Immature natural killer cell (primary cell): ENCODE data around the gene HLA-A. TPM values are rescaled to one million over a fixed set of nuclear protein-coding genes. Genes with fewer than 3 reads are reported as not detected.
A peak's percentile ranks its signal among the peaks of the same experiment; 100 is the strongest.

ENCODE experiments used
- DNase-seq, 3 donors: peaks; one replicate each; pipeline ENCODE4 v3.0.0; 2022; ENCODE audit warnings: mixed read lengths in 1 of 3
- H3K27ac Mint-ChIP-seq, 6 donors: one replicate each; pipeline ENCODE4 v1.8.0; 2020; ENCODE audit warnings: mixed read lengths in 6 of 6, mild to moderate bottlenecking in 5 of 6, inconsistent platforms in 4 of 6, moderate library complexity in 3 of 6
- H3K27me3 Mint-ChIP-seq, 3 donors: one replicate each; pipeline ENCODE4 v1.8.0; 2020 to 2021; ENCODE audit warnings: low read depth in 3 of 3, mild to moderate bottlenecking in 3 of 3, mixed read lengths in 3 of 3, moderate library complexity in 3 of 3, inconsistent platforms in 1 of 3
- H3K36me3 Mint-ChIP-seq, 3 donors: one replicate each; pipeline ENCODE4 v1.8.0; 2020; ENCODE audit warnings: mixed read lengths in 3 of 3, inconsistent platforms in 2 of 3, mild to moderate bottlenecking in 2 of 3
- H3K4me1 Mint-ChIP-seq, 2 donors: one replicate each; pipeline ENCODE4 v1.8.0; 2020; ENCODE audit warnings: inconsistent platforms in 2 of 2, mild to moderate bottlenecking in 2 of 2, mixed read lengths in 2 of 2, moderate library complexity in 1 of 2
- H3K4me3 Mint-ChIP-seq, 5 donors: one replicate each; pipeline ENCODE4 v1.8.0; 2020; ENCODE audit warnings: mild to moderate bottlenecking in 5 of 5, mixed read lengths in 5 of 5, inconsistent platforms in 3 of 5, moderate library complexity in 3 of 5
- H3K9me3 Mint-ChIP-seq, 6 donors: one replicate each; pipeline ENCODE4 v1.8.0; 2020; ENCODE audit warnings: mild to moderate bottlenecking in 6 of 6, mixed read lengths in 6 of 6, inconsistent platforms in 4 of 6, moderate library complexity in 3 of 6
- polyA plus RNA-seq, 3 donors: library from polyadenylated mRNA; unstranded; fragments of 300-500 nt; fragmentation: Illumina TruSeq; gene quantifications; one replicate each; pipeline ENCODE4 v1.2.3, GENCODE V29; 2021

Gene HLA-A
- polyA plus RNA-seq = 1,000 to 10,000 TPM; 2,780 to 4,438 (median 4,182) TPM

DNA sequence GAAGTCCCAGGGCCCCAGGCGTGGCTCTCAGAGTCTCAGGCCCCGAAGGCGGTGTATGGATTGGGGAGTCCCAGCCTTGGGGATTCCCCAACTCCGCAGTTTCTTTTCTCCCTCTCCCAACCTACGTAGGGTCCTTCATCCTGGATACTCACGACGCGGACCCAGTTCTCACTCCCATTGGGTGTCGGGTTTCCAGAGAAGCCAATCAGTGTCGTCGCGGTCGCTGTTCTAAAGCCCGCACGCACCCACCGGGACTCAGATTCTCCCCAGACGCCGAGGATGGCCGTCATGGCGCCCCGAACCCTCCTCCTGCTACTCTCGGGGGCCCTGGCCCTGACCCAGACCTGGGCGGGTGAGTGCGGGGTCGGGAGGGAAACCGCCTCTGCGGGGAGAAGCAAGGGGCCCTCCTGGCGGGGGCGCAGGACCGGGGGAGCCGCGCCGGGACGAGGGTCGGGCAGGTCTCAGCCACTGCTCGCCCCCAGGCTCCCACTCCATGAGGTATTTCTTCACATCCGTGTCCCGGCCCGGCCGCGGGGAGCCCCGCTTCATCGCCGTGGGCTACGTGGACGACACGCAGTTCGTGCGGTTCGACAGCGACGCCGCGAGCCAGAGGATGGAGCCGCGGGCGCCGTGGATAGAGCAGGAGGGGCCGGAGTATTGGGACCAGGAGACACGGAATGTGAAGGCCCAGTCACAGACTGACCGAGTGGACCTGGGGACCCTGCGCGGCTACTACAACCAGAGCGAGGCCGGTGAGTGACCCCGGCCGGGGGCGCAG lies at the start of gene HLA-A:
Gene HLA-A (plus strand): TSS at position 258 of the 778 bp plus-strand sequence. CDS start 22 bp downstream, at position 280.
- Mint-ChIP-seq H3K27me3 (peaks cover 45 to 53% (median 53%) of the 10 kb centered on the region in 3 donors), H3K36me3 (peaks cover 32 to 43% (median 41%) of the 10 kb centered on the region in 3 donors), H3K27ac (peak within 1 kb of the TSS; percentile 96 to 100 (median 100)), H3K4me1 (peaks cover 66 to 67% of the 10 kb centered on the region in 2 donors), H3K4me3 (peak within 1 kb of the TSS; percentile 85 to 100 (median 97)), H3K9me3 (peaks cover 0 to 2% (median 0%) of the 10 kb centered on the region in 6 donors)
- peak; percentile 94 to 96 (median 94) for DNase-seq

- peak overlapping the region in 1 of 5 donors; percentile 54 for H3K4me3 Mint-ChIP-seq
- H3K27ac Mint-ChIP-seq = peak overlapping the region in 2 of 6 donors; percentile 34 to 75
- H3K9me3 Mint-ChIP-seq = no peaks in the 10 kb centered on the region
- no peak for DNase-seq
- peaks cover 0 to 6% (median 2%) of the 10 kb centered on the region in 3 donors for H3K27me3 Mint-ChIP-seq
- no peaks in the 10 kb centered on the region for H3K36me3 Mint-ChIP-seq
- H3K4me1 Mint-ChIP-seq = peaks cover 6 to 8% of the 10 kb centered on the region in 2 donors
Measured at GRCh38 chr6:29892696-29893095, 49.6 kb upstream of the HLA-A start.

- H3K27me3 Mint-ChIP-seq = no peaks in the 10 kb centered on the region
- no peaks in the 10 kb centered on the region for H3K9me3 Mint-ChIP-seq
- H3K27ac Mint-ChIP-seq = no peak overlapping the region
- H3K36me3 Mint-ChIP-seq = no peaks in the 10 kb centered on the region
- no peak for DNase-seq
- H3K4me3 Mint-ChIP-seq = no peak overlapping the region
- no peaks in the 10 kb centered on the region for H3K4me1 Mint-ChIP-seq
Measured at GRCh38 chr6:29899281-29899680, 43.1 kb upstream of the HLA-A start.

DNA sequence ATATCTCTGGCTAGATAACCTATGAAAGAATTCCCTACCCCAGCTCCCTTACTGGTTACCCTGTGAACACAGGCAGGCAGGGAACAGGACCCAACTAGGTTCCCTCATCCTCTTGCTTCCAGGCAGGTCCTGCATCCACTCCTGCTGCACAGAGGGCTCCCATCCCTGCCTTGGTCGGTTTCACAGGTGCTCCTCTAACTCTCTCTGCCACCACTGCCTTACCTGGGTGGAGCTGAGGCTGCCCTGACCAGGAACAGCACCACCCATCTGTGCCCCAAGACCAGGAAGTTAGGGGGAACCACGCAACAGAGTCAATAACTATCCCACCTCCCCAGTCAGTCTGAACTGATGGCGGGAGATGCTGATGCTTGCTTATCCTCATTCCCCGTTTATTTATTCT lies 37.0 kb upstream of the HLA-A start:
- Mint-ChIP-seq H3K4me3 (no peak overlapping the region), H3K36me3 (no peaks in the 10 kb centered on the region), H3K27me3 (peaks cover 0 to 2% (median 0%) of the 10 kb centered on the region in 3 donors), H3K4me1 (no peaks in the 10 kb centered on the region), H3K9me3 (no peaks in the 10 kb centered on the region), H3K27ac (no peak overlapping the region)
- no peak for DNase-seq

- H3K4me1 Mint-ChIP-seq = no peaks in the 10 kb centered on the region
- no peaks in the 10 kb centered on the region for H3K9me3 Mint-ChIP-seq
- no peak overlapping the region for H3K4me3 Mint-ChIP-seq
- H3K27ac Mint-ChIP-seq = no peak overlapping the region
- no peak for DNase-seq
- H3K36me3 Mint-ChIP-seq = peaks cover 0 to 4% (median 0%) of the 10 kb centered on the region in 3 donors
- peaks cover 0 to 7% (median 2%) of the 10 kb centered on the region in 3 donors for H3K27me3 Mint-ChIP-seq
Measured at GRCh38 chr6:29907637-29908340, 34.5 kb upstream of the HLA-A start.

GRCh38 chr6:29908341-29908662 lies 34.0 kb upstream of the HLA-A start:
- Mint-ChIP-seq H3K27ac (no peak overlapping the region), H3K4me1 (no peaks in the 10 kb centered on the region), H3K27me3 (peaks cover 0 to 7% (median 2%) of the 10 kb centered on the region in 3 donors), H3K36me3 (peaks cover 0 to 4% (median 0%) of the 10 kb centered on the region in 3 donors), H3K4me3 (no peak overlapping the region), H3K9me3 (no peaks in the 10 kb centered on the region)
- no peak for DNase-seq

- Mint-ChIP-seq H3K9me3 (no peaks in the 10 kb centered on the region), H3K36me3 (peaks cover 0 to 4% (median 0%) of the 10 kb centered on the region in 3 donors), H3K4me1 (no peaks in the 10 kb centered on the region), H3K27me3 (peaks cover 0 to 7% (median 2%) of the 10 kb centered on the region in 3 donors), H3K27ac (no peak overlapping the region), H3K4me3 (no peak overlapping the region)
- DNase-seq = no peak
Measured at GRCh38 chr6:29908710-29909109, 33.6 kb upstream of the HLA-A start.

- Mint-ChIP-seq H3K9me3 (no peaks in the 10 kb centered on the region), H3K27me3 (peaks cover 0 to 13% (median 2%) of the 10 kb centered on the region in 3 donors), H3K4me3 (no peak overlapping the region)
Measured at GRCh38 chr6:29909985-29910384, 32.3 kb upstream of the HLA-A start.

GRCh38 chr6:29912840-29913239 lies 29.5 kb upstream of the HLA-A start:
- DNase-seq = no peak

More at GRCh38 chr6:29909985-29910384, 32.3 kb upstream of the HLA-A start:
- no peak for DNase-seq
- peaks cover 0 to 4% (median 0%) of the 10 kb centered on the region in 3 donors for H3K36me3 Mint-ChIP-seq
- H3K4me1 Mint-ChIP-seq = no peaks in the 10 kb centered on the region
- no peak overlapping the region for H3K27ac Mint-ChIP-seq

DNA sequence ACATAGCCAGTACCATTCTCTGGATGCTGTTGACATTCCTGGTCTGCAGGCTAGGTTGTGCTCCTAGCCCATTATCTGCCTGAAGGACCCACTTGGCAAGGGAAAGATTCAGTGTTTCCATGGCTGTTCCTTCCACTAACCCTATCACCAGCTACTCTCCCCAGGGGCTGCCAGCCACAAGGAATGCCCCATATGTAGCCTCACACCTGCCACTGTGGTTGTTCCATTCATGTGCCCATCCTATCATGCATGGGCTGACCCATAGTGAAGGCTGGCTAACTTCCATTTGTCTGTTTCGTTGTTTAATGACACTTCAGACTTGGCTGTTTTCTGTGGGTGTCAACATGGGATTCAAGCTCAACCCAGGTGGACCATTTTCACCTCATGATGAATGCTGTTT lies 25.6 kb upstream of the HLA-A start:
- H3K36me3 Mint-ChIP-seq = peaks cover 0 to 6% (median 0%) of the 10 kb centered on the region in 3 donors
- no peak overlapping the region for H3K4me3 Mint-ChIP-seq
- peaks cover 0 to 11% (median 7%) of the 10 kb centered on the region in 3 donors for H3K27me3 Mint-ChIP-seq
- no peak overlapping the region for H3K27ac Mint-ChIP-seq
- H3K9me3 Mint-ChIP-seq = no peaks in the 10 kb centered on the region
- no peaks in the 10 kb centered on the region for H3K4me1 Mint-ChIP-seq
- no peak for DNase-seq

More at GRCh38 chr6:29912840-29913239, 29.5 kb upstream of the HLA-A start:
- Mint-ChIP-seq H3K4me1 (no peaks in the 10 kb centered on the region), H3K27me3 (peaks cover 0 to 11% (median 4%) of the 10 kb centered on the region in 3 donors), H3K27ac (no peak overlapping the region), H3K36me3 (peaks cover 0 to 4% (median 0%) of the 10 kb centered on the region in 3 donors), H3K9me3 (no peaks in the 10 kb centered on the region), H3K4me3 (no peak overlapping the region)

- peaks cover 0 to 6% (median 5%) of the 10 kb centered on the region in 3 donors for H3K27me3 Mint-ChIP-seq
- no peak overlapping the region for H3K4me3 Mint-ChIP-seq
- no peaks in the 10 kb centered on the region for H3K4me1 Mint-ChIP-seq
- H3K9me3 Mint-ChIP-seq = no peaks in the 10 kb centered on the region
- H3K27ac Mint-ChIP-seq = no peak overlapping the region
- H3K36me3 Mint-ChIP-seq = peaks cover 0 to 3% (median 0%) of the 10 kb centered on the region in 3 donors
- DNase-seq = no peak
Measured at GRCh38 chr6:29917857-29918256, 24.5 kb upstream of the HLA-A start.

- no peak overlapping the region for H3K27ac Mint-ChIP-seq
Measured at GRCh38 chr6:29919506-29920445, 22.6 kb upstream of the HLA-A start.

DNA sequence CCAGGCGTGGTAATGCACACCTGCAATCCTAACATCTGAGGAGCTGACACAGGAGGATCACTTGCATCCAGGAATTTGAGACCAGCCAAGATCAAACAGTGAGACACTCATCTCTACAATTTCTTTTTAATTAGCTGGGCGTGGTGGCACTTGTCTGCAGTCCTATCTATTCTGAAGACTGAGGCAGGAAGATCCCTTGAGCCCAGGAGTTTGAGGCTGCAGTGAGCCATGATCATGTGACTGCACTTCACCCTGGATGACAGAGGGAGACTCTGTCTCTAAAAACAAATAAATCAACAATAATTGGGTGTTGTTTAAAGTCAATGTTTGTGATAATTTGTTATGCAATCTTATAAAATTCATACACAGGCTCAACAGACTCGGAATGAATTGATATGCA lies 18.0 kb upstream of the HLA-A start:
- no peaks in the 10 kb centered on the region for H3K36me3 Mint-ChIP-seq
- peaks cover 13 to 25% of the 10 kb centered on the region in 2 donors for H3K4me1 Mint-ChIP-seq
- peaks cover 0 to 5% (median 0%) of the 10 kb centered on the region in 3 donors for H3K27me3 Mint-ChIP-seq
- H3K4me3 Mint-ChIP-seq = no peak overlapping the region
- DNase-seq = no peak
- H3K27ac Mint-ChIP-seq = no peak overlapping the region
- no peaks in the 10 kb centered on the region for H3K9me3 Mint-ChIP-seq

More at GRCh38 chr6:29919506-29920445, 22.6 kb upstream of the HLA-A start:
- no peak for DNase-seq
- Mint-ChIP-seq H3K4me1 (no peaks in the 10 kb centered on the region), H3K36me3 (peaks cover 0 to 3% (median 0%) of the 10 kb centered on the region in 3 donors), H3K4me3 (no peak overlapping the region), H3K9me3 (no peaks in the 10 kb centered on the region), H3K27me3 (peaks cover 0 to 5% (median 0%) of the 10 kb centered on the region in 3 donors)
